ENCODE data around the gene ACTA1.

DNA sequence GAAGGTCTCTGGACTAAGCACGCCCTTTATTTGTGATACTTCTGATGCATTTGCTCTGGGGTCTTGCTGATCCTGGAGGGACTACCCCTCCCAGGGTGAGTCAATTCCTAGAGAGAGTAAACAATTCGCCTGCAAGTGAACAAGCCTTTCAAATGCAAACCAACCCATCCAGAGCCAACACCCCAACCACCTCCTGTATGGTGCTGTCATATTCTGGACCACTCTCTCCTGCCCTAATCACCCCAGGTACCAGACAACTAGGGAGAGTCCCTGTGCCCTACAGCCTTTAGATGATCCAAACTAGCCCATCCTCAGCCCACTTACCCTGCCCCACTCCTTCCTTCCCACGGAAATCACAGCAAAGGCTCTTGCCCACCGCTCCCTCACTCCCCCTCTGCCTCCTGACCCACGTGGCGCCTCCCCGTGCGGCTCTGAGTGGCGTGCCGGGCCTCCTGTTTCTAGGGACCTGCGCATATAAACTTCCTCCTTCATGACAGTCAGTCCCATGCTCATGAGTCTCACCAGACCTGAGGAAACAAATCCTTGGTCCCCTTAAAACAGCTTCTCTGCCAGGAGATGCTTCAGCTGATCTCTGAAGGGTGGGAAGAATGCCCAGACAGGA is 37.2 kb downstream of the ACTA1 start:
- TF ChIP-seq POLR2A (IDR thresholded peaks at IDR 0.05; ENCODE audit: low read depth, low read length) (no peak), POLR2AphosphoS5 (IDR thresholded peaks at IDR 0.05; ENCODE audit: low read depth, low read length) (no peak), TAF1 (IDR thresholded peaks at IDR 0.05; ENCODE audit: low read depth, low read length) (no peak), PAX5 (IDR thresholded peaks at IDR 0.05; ENCODE audit: insufficient read depth, low read length, severe bottlenecking) (no peak), SPI1 (IDR thresholded peaks at IDR 0.05; ENCODE audit: low read depth, low read length) (no peak)
